NT2/D1 (cell line): ENCODE data around the gene PRRT1.

ENCODE experiments used
- DNase-seq: peaks from one replicate; pipeline ENCODE4 v3.0.0-alpha.2; 2011; ENCODE audit warnings: low read depth, low spot score
- H3K27me3 ChIP-seq: 2 replicates; pipeline ENCODE4 v1.6.0; 2011; ENCODE audit warnings: mild to moderate bottlenecking; ENCODE audit not compliant: insufficient read length, insufficient read depth
- H3K36me3 ChIP-seq: 2 replicates; pipeline ENCODE4 v1.6.1; 2011; ENCODE audit warnings: mild to moderate bottlenecking, low read length, mixed read lengths; ENCODE audit not compliant: insufficient read depth, insufficient read length
- H3K4me1 ChIP-seq: 2 replicates; pipeline ENCODE4 v1.5.1; 2011; ENCODE audit not compliant: insufficient read depth, insufficient read length
- H3K4me3 ChIP-seq: 2 replicates; pipeline ENCODE4 v1.5.1; 2011; ENCODE audit warnings: low read depth; ENCODE audit not compliant: insufficient read length
- H3K9ac ChIP-seq: 2 replicates; pipeline ENCODE4 v1.6.0; 2011; ENCODE audit warnings: low read depth; ENCODE audit not compliant: insufficient read length
- H3K9me3 ChIP-seq: 2 replicates; pipeline ENCODE4 v1.5.1; 2011; ENCODE audit warnings: mild to moderate bottlenecking, low read length; ENCODE audit not compliant: insufficient read depth
- SUZ12 ChIP-seq: IDR thresholded peaks from 2 replicates; pipeline ENCODE4 v1.6.1; 2011; ENCODE audit not compliant: insufficient read length, insufficient read depth; ENCODE audit errors: extremely low read depth
- YY1 ChIP-seq: IDR thresholded peaks from 2 replicates; pipeline ENCODE4 v1.6.1; 2011; ENCODE audit not compliant: insufficient read length, insufficient read depth
- ZNF274 ChIP-seq: IDR thresholded peaks from 2 replicates; pipeline ENCODE4 v1.6.1; 2011; ENCODE audit warnings: mild to moderate bottlenecking, low read depth, low read length

PRRT1 gene

DNA sequence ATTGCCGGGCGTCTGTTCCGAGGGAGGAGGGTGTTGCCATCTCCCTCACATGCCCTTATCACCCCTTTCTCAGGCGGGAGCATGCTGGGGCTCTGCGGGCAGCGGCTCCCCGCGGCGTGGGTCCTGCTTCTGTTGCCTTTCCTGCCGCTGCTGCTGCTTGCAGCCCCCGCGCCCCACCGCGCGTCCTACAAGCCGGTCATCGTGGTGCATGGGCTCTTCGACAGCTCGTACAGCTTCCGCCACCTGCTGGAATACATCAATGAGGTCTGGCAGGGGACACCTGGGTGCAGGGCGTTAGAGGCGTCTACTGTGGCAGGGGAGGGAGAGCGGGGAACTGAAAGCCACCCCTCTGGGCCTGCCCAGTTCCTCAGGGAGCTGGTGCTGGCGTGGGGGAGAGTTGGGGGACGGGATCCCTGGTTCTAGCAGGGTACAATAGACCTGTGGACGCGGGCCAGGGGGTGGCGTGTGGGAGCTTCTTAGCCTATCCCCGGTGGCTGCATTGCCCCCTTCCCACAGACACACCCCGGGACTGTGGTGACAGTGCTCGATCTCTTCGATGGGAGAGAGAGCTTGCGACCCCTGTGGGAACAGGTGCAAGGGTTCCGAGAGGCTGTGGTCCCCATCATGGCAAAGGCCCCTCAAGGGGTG lies 2.9 kb upstream of the PRRT1 start:
- Histone ChIP-seq H3K9me3 (no peaks in the 10 kb centered on the region), H3K27me3 (peaks cover 3% of the 10 kb centered on the region), H3K9ac (peak overlapping the region; percentile 93), H3K4me1 (peaks cover 4% of the 10 kb centered on the region), H3K36me3 (peaks cover 37% of the 10 kb centered on the region), H3K4me3 (peak overlapping the region; percentile 84)
- DNase-seq: no peak
- TF ChIP-seq YY1 (no peak), ZNF274 (no peak), SUZ12 (no peak)

GRCh38 chr6:32153564-32154513 lies 2.1 kb upstream of the PRRT1 start, which contains the start of gene PPT2:
TSS of gene PPT2 (plus strand) at chr6:32154141. CDS start at chr6:32154595, 454 bp downstream.
- H3K4me1 ChIP-seq: peaks cover 4% of the 10 kb centered on the region
- H3K9me3 ChIP-seq: no peaks in the 10 kb centered on the region
- peak; percentile 79 for DNase-seq
- peak within 1 kb of the TSS; percentile 84 for H3K4me3 ChIP-seq
- TF ChIP-seq YY1: no peak
- no peak for TF ChIP-seq SUZ12
- TF ChIP-seq ZNF274: no peak
- peaks cover 36% of the 10 kb centered on the region for H3K36me3 ChIP-seq
- H3K9ac ChIP-seq: peak within 1 kb of the TSS; percentile 93
- peaks cover 3% of the 10 kb centered on the region for H3K27me3 ChIP-seq

- H3K9ac ChIP-seq: peak overlapping the region; percentile 93
- TF ChIP-seq YY1 (no peak), SUZ12 (no peak), ZNF274 (no peak)
- peaks cover 4% of the 10 kb centered on the region for H3K4me1 ChIP-seq
- peaks cover 27% of the 10 kb centered on the region for H3K36me3 ChIP-seq
- no peak for DNase-seq
- H3K9me3 ChIP-seq: no peaks in the 10 kb centered on the region
- peaks cover 3% of the 10 kb centered on the region for H3K27me3 ChIP-seq
- H3K4me3 ChIP-seq: peak overlapping the region; percentile 84
Observed at GRCh38 chr6:32152769-32153563, 1.2 kb upstream of the PRRT1 start.

GRCh38 chr6:32151181-32151862 lies 417 bp downstream of the PRRT1 start:
- Histone ChIP-seq H3K4me1 (peaks cover 4% of the 10 kb centered on the region), H3K9ac (no peak overlapping the region), H3K27me3 (peaks cover 3% of the 10 kb centered on the region), H3K9me3 (no peaks in the 10 kb centered on the region), H3K36me3 (peaks cover 12% of the 10 kb centered on the region), H3K4me3 (no peak overlapping the region)
- no peak for DNase-seq
- TF ChIP-seq ZNF274 (no peak), SUZ12 (no peak), YY1 (no peak)

- Histone ChIP-seq H3K9ac (no peak overlapping the region), H3K27me3 (peaks cover 3% of the 10 kb centered on the region), H3K36me3 (peaks cover 3% of the 10 kb centered on the region), H3K9me3 (no peaks in the 10 kb centered on the region), H3K4me3 (no peak overlapping the region), H3K4me1 (peaks cover 4% of the 10 kb centered on the region)
- no peak for DNase-seq
- no peak for TF ChIP-seq ZNF274
- no peak for TF ChIP-seq SUZ12
- no peak for TF ChIP-seq YY1
Observed at GRCh38 chr6:32149932-32150870, 1.5 kb downstream of the PRRT1 start.
